HCT116 (cell line): ENCODE measurements around the gene S1PR4.

Experiments
- CEBPB ChIP-seq: IDR thresholded peaks from 2 replicates; pipeline ENCODE4 v1.6.1; 2012; ENCODE audit warnings: low read depth
- EZH2 ChIP-seq: fragments of 200-600 bp; sonication (generic); IDR thresholded peaks from 2 replicates; pipeline ENCODE4 v1.6.1; 2017; ENCODE audit warnings: antibody characterized with exemption, mixed run types
- JUND ChIP-seq: IDR thresholded peaks from 2 replicates; pipeline ENCODE4 v1.6.1; 2012
- POLR2A ChIP-seq: IDR thresholded peaks from 2 replicates; pipeline ENCODE4 v1.7.0; 2011; ENCODE audit warnings: borderline replicate concordance; ENCODE audit not compliant: insufficient read depth, insufficient read length; ENCODE audit errors: extremely low read depth
- POLR2AphosphoS5 ChIP-seq: IDR thresholded peaks from 2 replicates; pipeline ENCODE4 v1.6.1; 2011; ENCODE audit warnings: mild to moderate bottlenecking, low read depth, low read length, moderate library complexity
- RAD21 ChIP-seq: IDR thresholded peaks from 2 replicates; pipeline ENCODE4 v1.6.1; 2012; ENCODE audit warnings: low read depth, mild to moderate bottlenecking
- SRF ChIP-seq: IDR thresholded peaks from 2 replicates; pipeline ENCODE4 v1.6.1; 2012; ENCODE audit warnings: low read depth
- TCF7L2 ChIP-seq: IDR thresholded peaks from 2 replicates; pipeline ENCODE4 v1.7.0; 2011; ENCODE audit warnings: borderline replicate concordance, inconsistent platforms; ENCODE audit not compliant: insufficient read depth, insufficient read length; ENCODE audit errors: extremely low read depth
- YY1 ChIP-seq: IDR thresholded peaks from 2 replicates; pipeline ENCODE4 v1.6.1; 2011; ENCODE audit warnings: low read length, low read depth, moderate library complexity, mild to moderate bottlenecking; ENCODE audit not compliant: insufficient replicate concordance; ENCODE audit errors: extremely low read depth
- ZNF274 ChIP-seq: fragments of 200-500 bp; sonication (Bioruptor generic); IDR thresholded peaks from 2 replicates; pipeline ENCODE4 v1.6.1; 2014; ENCODE audit warnings: mild to moderate bottlenecking, low read depth, low read length, inconsistent platforms
- TF ChIP-seq, protein P1 (sequence below), 3 experiments: fragments of 200-600 bp in 1 of 3; sonication (generic) in 1 of 3; IDR thresholded peaks in 2 of 3; conservative IDR thresholded peaks in 1 of 3; 2 replicates each; pipeline ENCODE4 v1.5.1; 2012 to 2017; ENCODE audit warnings: low read depth in 2 of 3, low read length in 2 of 3, antibody characterized with exemption in 1 of 3, borderline replicate concordance in 1 of 3, control low read depth in 1 of 3, mild to moderate bottlenecking in 1 of 3, mixed read lengths in 1 of 3, mixed run types in 1 of 3, moderate library complexity in 1 of 3; ENCODE audit not compliant: insufficient read depth in 1 of 3
- TF ChIP-seq, protein P2 (sequence below): IDR thresholded peaks from 2 replicates; pipeline ENCODE4 v1.6.1; 2012; ENCODE audit warnings: low read depth
- TF ChIP-seq, protein P3 (sequence below): IDR thresholded peaks from 2 replicates; pipeline ENCODE4 v1.6.1; 2012

DNA sequence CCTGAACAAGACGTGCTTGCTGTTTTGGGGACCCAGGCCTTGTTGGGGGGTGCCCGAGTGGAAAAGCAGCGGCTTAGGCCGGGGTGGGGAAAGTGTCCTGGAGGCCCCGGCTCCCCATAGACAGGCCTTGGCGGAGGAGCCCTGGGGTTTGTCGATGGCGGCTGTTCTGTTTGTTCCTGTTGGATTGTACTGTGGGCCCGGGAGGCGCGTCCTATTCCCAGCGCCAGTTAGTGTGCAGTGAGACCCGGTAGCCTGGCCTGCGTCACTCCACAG lies 18.3 kb downstream of the S1PR4 start:
- TF ChIP-seq RAD21 (no peak), POLR2A (no peak), YY1 (no peak), EZH2 (no peak), TCF7L2 (no peak), SRF (no peak), POLR2AphosphoS5 (no peak), ZNF274 (no peak), CEBPB (no peak), JUND (no peak)
- TF ChIP-seq, protein P1, sequence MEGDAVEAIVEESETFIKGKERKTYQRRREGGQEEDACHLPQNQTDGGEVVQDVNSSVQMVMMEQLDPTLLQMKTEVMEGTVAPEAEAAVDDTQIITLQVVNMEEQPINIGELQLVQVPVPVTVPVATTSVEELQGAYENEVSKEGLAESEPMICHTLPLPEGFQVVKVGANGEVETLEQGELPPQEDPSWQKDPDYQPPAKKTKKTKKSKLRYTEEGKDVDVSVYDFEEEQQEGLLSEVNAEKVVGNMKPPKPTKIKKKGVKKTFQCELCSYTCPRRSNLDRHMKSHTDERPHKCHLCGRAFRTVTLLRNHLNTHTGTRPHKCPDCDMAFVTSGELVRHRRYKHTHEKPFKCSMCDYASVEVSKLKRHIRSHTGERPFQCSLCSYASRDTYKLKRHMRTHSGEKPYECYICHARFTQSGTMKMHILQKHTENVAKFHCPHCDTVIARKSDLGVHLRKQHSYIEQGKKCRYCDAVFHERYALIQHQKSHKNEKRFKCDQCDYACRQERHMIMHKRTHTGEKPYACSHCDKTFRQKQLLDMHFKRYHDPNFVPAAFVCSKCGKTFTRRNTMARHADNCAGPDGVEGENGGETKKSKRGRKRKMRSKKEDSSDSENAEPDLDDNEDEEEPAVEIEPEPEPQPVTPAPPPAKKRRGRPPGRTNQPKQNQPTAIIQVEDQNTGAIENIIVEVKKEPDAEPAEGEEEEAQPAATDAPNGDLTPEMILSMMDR (IDR thresholded peaks at IDR 0.05 in 2 of 3, conservative IDR thresholded peaks at IDR 0.05 in 1 of 3; ENCODE audit: borderline replicate concordance in 1 of 3, insufficient read depth in 1 of 3, low read depth in 2 of 3, low read length in 2 of 3): no peak
- TF ChIP-seq, protein P2, sequence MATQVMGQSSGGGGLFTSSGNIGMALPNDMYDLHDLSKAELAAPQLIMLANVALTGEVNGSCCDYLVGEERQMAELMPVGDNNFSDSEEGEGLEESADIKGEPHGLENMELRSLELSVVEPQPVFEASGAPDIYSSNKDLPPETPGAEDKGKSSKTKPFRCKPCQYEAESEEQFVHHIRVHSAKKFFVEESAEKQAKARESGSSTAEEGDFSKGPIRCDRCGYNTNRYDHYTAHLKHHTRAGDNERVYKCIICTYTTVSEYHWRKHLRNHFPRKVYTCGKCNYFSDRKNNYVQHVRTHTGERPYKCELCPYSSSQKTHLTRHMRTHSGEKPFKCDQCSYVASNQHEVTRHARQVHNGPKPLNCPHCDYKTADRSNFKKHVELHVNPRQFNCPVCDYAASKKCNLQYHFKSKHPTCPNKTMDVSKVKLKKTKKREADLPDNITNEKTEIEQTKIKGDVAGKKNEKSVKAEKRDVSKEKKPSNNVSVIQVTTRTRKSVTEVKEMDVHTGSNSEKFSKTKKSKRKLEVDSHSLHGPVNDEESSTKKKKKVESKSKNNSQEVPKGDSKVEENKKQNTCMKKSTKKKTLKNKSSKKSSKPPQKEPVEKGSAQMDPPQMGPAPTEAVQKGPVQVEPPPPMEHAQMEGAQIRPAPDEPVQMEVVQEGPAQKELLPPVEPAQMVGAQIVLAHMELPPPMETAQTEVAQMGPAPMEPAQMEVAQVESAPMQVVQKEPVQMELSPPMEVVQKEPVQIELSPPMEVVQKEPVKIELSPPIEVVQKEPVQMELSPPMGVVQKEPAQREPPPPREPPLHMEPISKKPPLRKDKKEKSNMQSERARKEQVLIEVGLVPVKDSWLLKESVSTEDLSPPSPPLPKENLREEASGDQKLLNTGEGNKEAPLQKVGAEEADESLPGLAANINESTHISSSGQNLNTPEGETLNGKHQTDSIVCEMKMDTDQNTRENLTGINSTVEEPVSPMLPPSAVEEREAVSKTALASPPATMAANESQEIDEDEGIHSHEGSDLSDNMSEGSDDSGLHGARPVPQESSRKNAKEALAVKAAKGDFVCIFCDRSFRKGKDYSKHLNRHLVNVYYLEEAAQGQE: no peak
- TF ChIP-seq, protein P3, sequence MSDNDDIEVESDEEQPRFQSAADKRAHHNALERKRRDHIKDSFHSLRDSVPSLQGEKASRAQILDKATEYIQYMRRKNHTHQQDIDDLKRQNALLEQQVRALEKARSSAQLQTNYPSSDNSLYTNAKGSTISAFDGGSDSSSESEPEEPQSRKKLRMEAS: no peak
